GM23248 (cell line): ENCODE data around the gene ZDHHC14. TPM values are rescaled to one million over a fixed set of nuclear protein-coding genes. Genes with fewer than 3 reads are reported as not detected.

Experiments used
- DNase-seq: peaks from one replicate; pipeline ENCODE4 v3.0.0-alpha.2; 2015
- H2AFZ ChIP-seq: fragments of 200-600 bp; sonication (generic); 2 replicates; pipeline ENCODE4 v1.6.1; 2016; ENCODE audit warnings: antibody characterized with exemption
- H3F3A ChIP-seq: fragments of 200-600 bp; sonication (generic); 2 replicates; pipeline ENCODE4 v1.6.1; 2016; ENCODE audit warnings: mild to moderate bottlenecking, antibody characterized with exemption, mixed run types; ENCODE audit not compliant: insufficient read depth
- H3K27ac ChIP-seq: fragments of 200-600 bp; sonication (generic); 2 replicates; pipeline ENCODE4 v1.5.1; 2016; ENCODE audit warnings: mild to moderate bottlenecking
- H3K27me3 ChIP-seq: fragments of 200-600 bp; sonication (generic); replicated peaks from 2 replicates; pipeline ENCODE4 v1.6.1; 2016; ENCODE audit warnings: mild to moderate bottlenecking; ENCODE audit not compliant: insufficient read depth
- H3K36me3 ChIP-seq: fragments of 200-600 bp; sonication (generic); 2 replicates; pipeline ENCODE4 v1.6.1; 2016; ENCODE audit warnings: low read depth, mild to moderate bottlenecking
- H3K4me1 ChIP-seq: fragments of 200-600 bp; sonication (generic); 2 replicates; pipeline ENCODE4 v1.6.1; 2016; ENCODE audit warnings: mild to moderate bottlenecking; ENCODE audit not compliant: insufficient read depth
- H3K4me2 ChIP-seq: fragments of 200-600 bp; sonication (generic); one replicate; pipeline ENCODE4 v1.6.1; 2016; ENCODE audit warnings: mild to moderate bottlenecking; ENCODE audit not compliant: unreplicated experiment
- H3K4me3 ChIP-seq: fragments of 200-600 bp; sonication (generic); 2 replicates; pipeline ENCODE4 v1.5.1; 2016; ENCODE audit warnings: mild to moderate bottlenecking
- H3K79me2 ChIP-seq: fragments of 200-600 bp; sonication (generic); 2 replicates; pipeline ENCODE4 v1.6.1; 2016; ENCODE audit warnings: mild to moderate bottlenecking; ENCODE audit not compliant: insufficient read depth
- H3K9ac ChIP-seq: fragments of 200-600 bp; sonication (generic); 2 replicates; pipeline ENCODE4 v1.6.1; 2016; ENCODE audit warnings: mild to moderate bottlenecking
- H3K9me2 ChIP-seq: fragments of 200-600 bp; sonication (generic); 2 replicates; pipeline ENCODE4 v1.6.1; 2016; ENCODE audit warnings: mixed run types, mild to moderate bottlenecking, moderate library complexity; ENCODE audit not compliant: insufficient read depth
- H3K9me3 ChIP-seq: fragments of 200-600 bp; sonication (generic); one replicate; pipeline ENCODE4 v1.6.1; 2017; ENCODE audit warnings: low read depth
- H4K20me1 ChIP-seq: fragments of 200-600 bp; sonication (generic); 2 replicates; pipeline ENCODE4 v1.6.0; 2016; ENCODE audit not compliant: insufficient read depth
- EZH2 ChIP-seq: fragments of 200-600 bp; sonication (generic); IDR thresholded peaks from 2 replicates; pipeline ENCODE4 v1.6.1; 2018; ENCODE audit warnings: antibody characterized with exemption, mild to moderate bottlenecking; ENCODE audit not compliant: insufficient read depth, poor library complexity, severe bottlenecking
- EZH2phosphoT487 ChIP-seq: fragments of 200-600 bp; sonication (generic); IDR thresholded peaks from 2 replicates; pipeline ENCODE4 v1.6.1; 2018; ENCODE audit warnings: antibody characterized with exemption, moderate library complexity, mild to moderate bottlenecking, low read depth; ENCODE audit not compliant: insufficient read depth
- WGBS, 2 experiments: methylation state at CpG; one replicate each; pipeline ENCODE4 v1.1.6; 2015 to 2017; ENCODE audit warnings: low lambda C conversion rate in 2 of 2, low coverage in 1 of 2; ENCODE audit errors: missing lambda C conversion rate in 2 of 2; 5-methylcytosine and 5-hydroxymethylcytosine counted together
- in situ Hi-C: fragments of 300-500 bp; cut with MboI; formaldehyde crosslinking; loops from 2 replicates; pipeline ENCODE4 v1.15.0; 2020
- polyA plus RNA-seq: library from polyadenylated mRNA; unstranded; fragments of >200 nt; fragmentation: Nextera tagmentation; extraction: Ambion mirVana; gene quantifications from 2 replicates; pipeline ENCODE4 v1.2.1, GENCODE V29; 2016
- total RNA-seq: library from RNA; depleted of rRNA; stranded (reverse); fragments of >200 nt; shearing (Covaris generic); gene quantifications from 2 replicates; pipeline ENCODE4 v1.2.3, GENCODE V29; 2014

The ZDHHC14 gene
- total and polyA plus RNA-seq, 2 experiments from 2014 or later: 1.4 to 4.5 TPM

GRCh38 chr6:157517601-157518359 lies 136.8 kb downstream of the ZDHHC14 start:
- DNase-seq: no peak
- Histone ChIP-seq H3K9me3 (no peaks in the 10 kb centered on the region), H3K27ac (no peak overlapping the region), H3F3A (no peaks in the 10 kb centered on the region), H3K36me3 (no peaks in the 10 kb centered on the region), H4K20me1 (no peaks in the 10 kb centered on the region), H3K9ac (no peak overlapping the region), H3K79me2 (no peaks in the 10 kb centered on the region), H3K27me3 (no peaks in the 10 kb centered on the region), H3K4me2 (no peak overlapping the region), H3K4me1 (no peaks in the 10 kb centered on the region), H3K9me2 (no peaks in the 10 kb centered on the region), H3K4me3 (no peak overlapping the region), H2AFZ (no peak overlapping the region)
- WGBS, 2 experiments: 88 to 89% methylated on average over 15 of the region's 15 CpGs
- in situ Hi-C loops: no loop called here
- TF ChIP-seq EZH2 (no peak), EZH2phosphoT487 (no peak)

GRCh38 chr6:157518397-157519250 lies 137.6 kb downstream of the ZDHHC14 start:
- H3K9ac ChIP-seq: no peak overlapping the region
- no peaks in the 10 kb centered on the region for H3K27me3 ChIP-seq
- no peak overlapping the region for H3K27ac ChIP-seq
- 26 to 29% methylated on average over 19 to 21 of the region's 21 CpGs for WGBS, 2 experiments
- TF ChIP-seq EZH2: no peak
- TF ChIP-seq EZH2phosphoT487: no peak
- DNase-seq: peak; percentile 70
- no peaks in the 10 kb centered on the region for H3K9me3 ChIP-seq
- H3K4me2 ChIP-seq: peak overlapping the region; percentile 37
- H3K36me3 ChIP-seq: no peaks in the 10 kb centered on the region
- H3K9me2 ChIP-seq: no peaks in the 10 kb centered on the region
- peak overlapping the region; percentile 39; the same call in 1 of the 2 replicates for H2AFZ ChIP-seq
- in situ Hi-C loops: no loop called here
- no peaks in the 10 kb centered on the region for H4K20me1 ChIP-seq
- H3K4me3 ChIP-seq: no peak overlapping the region
- no peaks in the 10 kb centered on the region for H3K79me2 ChIP-seq
- H3K4me1 ChIP-seq: no peaks in the 10 kb centered on the region
- H3F3A ChIP-seq: no peaks in the 10 kb centered on the region

GRCh38 chr6:157519255-157520116 lies 138.5 kb downstream of the ZDHHC14 start:
- H3K27ac ChIP-seq: no peak overlapping the region
- H3K9ac ChIP-seq: no peak overlapping the region
- no peaks in the 10 kb centered on the region for H3K79me2 ChIP-seq
- H3K27me3 ChIP-seq: no peaks in the 10 kb centered on the region
- H3K4me3 ChIP-seq: no peak overlapping the region
- no peaks in the 10 kb centered on the region for H3F3A ChIP-seq
- no peak overlapping the region for H2AFZ ChIP-seq
- WGBS, 2 experiments: 94% methylated on average over 15 of the region's 15 CpGs
- no peak for TF ChIP-seq EZH2phosphoT487
- no peak for TF ChIP-seq EZH2
- no peaks in the 10 kb centered on the region for H3K4me1 ChIP-seq
- H4K20me1 ChIP-seq: no peaks in the 10 kb centered on the region
- no peak for DNase-seq
- no peaks in the 10 kb centered on the region for H3K9me2 ChIP-seq
- H3K9me3 ChIP-seq: no peaks in the 10 kb centered on the region
- in situ Hi-C loops: no loop called here
- no peaks in the 10 kb centered on the region for H3K36me3 ChIP-seq
- no peak overlapping the region for H3K4me2 ChIP-seq

GRCh38 chr6:157520117-157520406 lies 139.1 kb downstream of the ZDHHC14 start:
- in situ Hi-C loops: no loop called here
- H3K79me2 ChIP-seq: no peaks in the 10 kb centered on the region
- H3K27ac ChIP-seq: no peak overlapping the region
- H3K36me3 ChIP-seq: no peaks in the 10 kb centered on the region
- H2AFZ ChIP-seq: no peak overlapping the region
- no peaks in the 10 kb centered on the region for H3K4me1 ChIP-seq
- H3K4me2 ChIP-seq: no peak overlapping the region
- no peak for DNase-seq
- 92 to 100% methylated on average over 2 of the region's 2 CpGs for WGBS, 2 experiments
- TF ChIP-seq EZH2phosphoT487 (no peak), EZH2 (no peak)
- H3K9me3 ChIP-seq: no peaks in the 10 kb centered on the region
- no peak overlapping the region for H3K4me3 ChIP-seq
- no peaks in the 10 kb centered on the region for H3K27me3 ChIP-seq
- H3K9ac ChIP-seq: no peak overlapping the region
- H4K20me1 ChIP-seq: no peaks in the 10 kb centered on the region
- H3K9me2 ChIP-seq: no peaks in the 10 kb centered on the region
- no peaks in the 10 kb centered on the region for H3F3A ChIP-seq
